Stomach smooth muscle (tissue), 2 donors: ENCODE results near the gene FAM149A.
A peak's percentile ranks its signal among the peaks of the same experiment; 100 is the strongest.

ENCODE experiments used
- H3K27ac ChIP-seq: one replicate; pipeline ENCODE4 v1.7.0; 2013; ENCODE audit warnings: mild to moderate bottlenecking, low read length, inconsistent platforms
- H3K27me3 ChIP-seq, 2 donors: one replicate each; pipeline ENCODE4 v1.7.0; 2013; ENCODE audit warnings: low read length in 2 of 2; ENCODE audit not compliant: insufficient read depth in 2 of 2, control insufficient read depth in 1 of 2
- H3K36me3 ChIP-seq, 2 donors: one replicate each; pipeline ENCODE4 v1.7.0; 2013; ENCODE audit warnings: low read length in 2 of 2; ENCODE audit not compliant: control insufficient read depth in 2 of 2, insufficient read depth in 2 of 2
- H3K4me1 ChIP-seq: one replicate; pipeline ENCODE4 v1.7.0; 2013; ENCODE audit warnings: low read length; ENCODE audit not compliant: control insufficient read depth, insufficient read depth
- H3K4me3 ChIP-seq, 2 donors: one replicate each; pipeline ENCODE4 v1.7.0; 2013; ENCODE audit warnings: low read length in 2 of 2
- H3K9ac ChIP-seq, 2 donors: one replicate each; pipeline ENCODE4 v1.7.0; 2013; ENCODE audit warnings: low read length in 2 of 2, mild to moderate bottlenecking in 1 of 2
- H3K9me3 ChIP-seq, 2 donors: one replicate each; pipeline ENCODE4 v1.7.0; 2013; ENCODE audit warnings: low read length in 2 of 2; ENCODE audit not compliant: control insufficient read depth in 2 of 2
- donor health status: healthy.
- donor health status: Pancreatic carcinoma.

Gene FAM149A

DNA sequence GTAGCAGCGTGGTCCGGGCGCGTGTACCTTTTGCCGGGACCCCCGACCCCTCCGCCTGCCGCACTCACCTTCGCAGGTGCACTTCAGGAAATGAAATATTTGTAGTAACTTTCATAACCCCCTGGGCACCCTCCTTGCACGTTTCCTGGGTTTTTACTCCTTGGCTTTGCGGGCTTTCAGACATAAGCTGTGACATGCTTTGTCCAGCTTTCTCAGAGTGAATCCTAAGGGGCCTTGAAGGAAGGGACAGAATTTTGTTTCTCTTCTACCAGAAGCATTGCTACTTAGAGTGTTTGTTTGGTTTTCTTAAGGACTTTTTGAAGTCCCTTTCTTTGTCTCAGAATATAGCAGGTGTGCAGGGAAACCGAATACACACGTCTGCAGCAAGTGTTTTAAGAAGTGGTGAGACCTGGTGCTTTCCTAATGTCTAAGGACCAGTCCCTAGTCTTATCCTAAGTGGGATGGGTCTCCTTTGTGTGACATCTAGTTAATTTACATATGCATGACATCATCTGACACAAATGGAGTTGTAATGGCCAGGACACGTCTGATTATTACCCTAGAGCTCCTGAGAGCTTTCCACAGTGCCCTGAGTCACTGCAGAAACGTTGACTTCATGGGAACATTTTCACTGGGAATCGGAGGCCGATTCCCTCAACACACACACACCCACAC lies 1.3 kb downstream of the FAM149A start:
- no peaks in the 10 kb centered on the region for H3K36me3 ChIP-seq
- H3K27ac ChIP-seq = peak overlapping the region; percentile 7
- H3K9me3 ChIP-seq = no peaks in the 10 kb centered on the region
- H3K9ac ChIP-seq = peak overlapping the region; percentile 30 to 72
- H3K4me1 ChIP-seq = peaks cover 4% of the 10 kb centered on the region
- peak overlapping the region; percentile 65 to 77 for H3K4me3 ChIP-seq
- no peaks in the 10 kb centered on the region for H3K27me3 ChIP-seq

DNA sequence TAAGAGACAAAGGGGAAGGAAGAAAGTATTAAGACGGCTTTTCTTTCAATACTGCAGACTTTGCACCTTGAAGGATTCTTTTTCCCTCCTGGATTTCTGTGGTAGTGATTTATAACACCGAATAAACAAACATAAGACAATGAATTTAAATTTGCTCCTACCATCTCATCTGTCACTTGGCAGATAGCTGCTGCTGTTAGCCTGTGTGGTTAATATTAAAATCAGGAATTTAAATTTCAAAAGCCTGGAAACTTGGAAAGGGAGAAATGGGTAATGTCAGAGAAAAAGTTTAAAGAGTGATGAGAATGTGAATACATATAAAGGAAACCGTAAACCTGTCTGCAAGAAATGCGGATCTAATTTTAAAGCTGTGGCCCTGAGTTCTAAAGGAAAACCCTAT lies 3.4 kb downstream of the FAM149A start:
- Histone ChIP-seq H3K27ac (no peak overlapping the region), H3K9ac (no peak overlapping the region), H3K27me3 (no peaks in the 10 kb centered on the region), H3K4me1 (peaks cover 4% of the 10 kb centered on the region), H3K4me3 (no peak overlapping the region), H3K36me3 (no peaks in the 10 kb centered on the region), H3K9me3 (no peaks in the 10 kb centered on the region)

DNA sequence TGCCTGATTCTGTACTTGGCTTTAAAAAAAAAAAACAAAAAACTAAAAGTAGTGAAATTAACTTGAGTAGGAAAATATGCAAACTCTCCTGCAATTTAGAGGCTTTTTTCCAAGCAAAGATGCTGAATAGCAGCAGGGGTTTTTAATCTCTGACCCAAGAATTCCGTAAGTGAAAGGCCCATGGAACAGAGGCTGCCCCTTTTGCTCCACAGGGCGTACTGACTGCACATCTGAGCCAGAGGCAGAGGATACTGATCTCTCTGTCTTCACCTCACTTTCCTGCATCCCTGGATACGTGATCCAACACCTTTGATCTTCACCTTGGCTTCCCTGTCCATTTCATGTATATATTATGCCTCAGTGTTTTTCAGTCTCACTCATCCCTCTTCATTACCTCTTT lies 3.9 kb downstream of the FAM149A start:
- Histone ChIP-seq H3K9me3 (no peaks in the 10 kb centered on the region), H3K9ac (no peak overlapping the region), H3K4me3 (no peak overlapping the region), H3K36me3 (no peaks in the 10 kb centered on the region), H3K27ac (no peak overlapping the region), H3K4me1 (peaks cover 4% of the 10 kb centered on the region), H3K27me3 (no peaks in the 10 kb centered on the region)

DNA sequence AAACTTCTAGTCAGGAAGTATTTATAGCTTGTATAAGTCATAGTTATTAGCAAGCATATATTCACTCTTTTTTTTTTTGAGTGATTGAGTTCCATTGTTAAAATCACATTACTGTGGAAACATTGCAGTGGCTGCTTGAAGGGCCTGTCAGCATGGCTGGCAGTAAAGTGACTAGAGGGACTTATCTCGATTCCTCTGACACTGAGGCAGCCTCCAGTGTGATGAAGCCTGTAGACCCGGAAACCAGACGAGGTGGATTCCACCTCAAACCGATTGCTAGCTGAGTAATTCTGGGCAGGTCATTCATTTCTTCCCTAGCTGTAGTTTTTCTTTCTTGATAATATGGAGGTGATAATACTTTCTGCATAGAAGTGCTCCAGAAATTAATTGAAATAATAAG lies 4.7 kb downstream of the FAM149A start:
- H3K27me3 ChIP-seq = no peaks in the 10 kb centered on the region
- H3K4me1 ChIP-seq = peaks cover 2% of the 10 kb centered on the region
- no peak overlapping the region for H3K4me3 ChIP-seq
- no peak overlapping the region for H3K9ac ChIP-seq
- H3K9me3 ChIP-seq = no peaks in the 10 kb centered on the region
- no peak overlapping the region for H3K27ac ChIP-seq
- H3K36me3 ChIP-seq = no peaks in the 10 kb centered on the region

DNA sequence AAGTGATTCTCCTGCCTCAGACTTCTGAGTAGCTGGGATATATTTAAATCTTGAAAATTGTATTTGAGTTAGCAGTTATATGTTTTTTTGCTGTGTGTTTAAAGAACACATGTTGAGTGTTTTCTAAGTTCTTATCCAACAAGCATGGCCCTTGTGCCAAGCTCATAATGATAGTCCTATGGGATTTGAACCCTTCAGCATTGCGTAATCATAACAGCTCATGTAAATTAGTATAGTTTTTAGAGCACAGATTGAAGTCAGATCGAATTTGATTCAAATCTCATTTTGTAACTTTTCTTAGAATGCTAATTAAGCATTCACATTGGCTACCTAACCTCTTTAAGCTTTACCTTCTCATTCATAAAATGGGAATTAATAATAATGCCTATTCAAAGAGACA lies 12.2 kb downstream of the FAM149A start:
- H3K4me1 ChIP-seq = peaks cover 4% of the 10 kb centered on the region
- no peak overlapping the region for H3K9ac ChIP-seq
- H3K36me3 ChIP-seq = no peaks in the 10 kb centered on the region
- H3K9me3 ChIP-seq = no peaks in the 10 kb centered on the region
- H3K4me3 ChIP-seq = no peak overlapping the region
- no peak overlapping the region for H3K27ac ChIP-seq
- H3K27me3 ChIP-seq = no peaks in the 10 kb centered on the region

DNA sequence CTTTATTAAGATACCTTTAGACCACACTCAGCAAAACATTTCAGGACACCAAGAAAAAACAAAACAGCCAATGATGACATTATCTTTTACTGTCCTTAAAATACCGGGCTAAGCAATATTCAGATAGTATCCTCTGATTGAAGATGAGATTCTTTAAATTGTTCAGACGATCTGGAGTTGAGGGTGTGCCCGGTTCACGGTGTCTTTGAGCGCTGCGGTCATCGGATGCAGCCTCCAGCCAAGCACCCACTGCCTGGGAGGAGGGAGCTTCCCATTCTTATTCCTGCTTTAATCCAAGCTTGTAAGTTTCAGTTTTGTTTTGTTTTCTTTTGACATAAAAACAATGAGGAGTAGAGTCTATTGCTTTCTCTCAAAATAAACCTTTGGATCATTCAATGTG lies 14.1 kb downstream of the FAM149A start:
- Histone ChIP-seq H3K9ac (no peak overlapping the region), H3K36me3 (no peaks in the 10 kb centered on the region), H3K4me3 (no peak overlapping the region), H3K9me3 (no peaks in the 10 kb centered on the region), H3K4me1 (peaks cover 4% of the 10 kb centered on the region), H3K27ac (no peak overlapping the region), H3K27me3 (no peaks in the 10 kb centered on the region)

DNA sequence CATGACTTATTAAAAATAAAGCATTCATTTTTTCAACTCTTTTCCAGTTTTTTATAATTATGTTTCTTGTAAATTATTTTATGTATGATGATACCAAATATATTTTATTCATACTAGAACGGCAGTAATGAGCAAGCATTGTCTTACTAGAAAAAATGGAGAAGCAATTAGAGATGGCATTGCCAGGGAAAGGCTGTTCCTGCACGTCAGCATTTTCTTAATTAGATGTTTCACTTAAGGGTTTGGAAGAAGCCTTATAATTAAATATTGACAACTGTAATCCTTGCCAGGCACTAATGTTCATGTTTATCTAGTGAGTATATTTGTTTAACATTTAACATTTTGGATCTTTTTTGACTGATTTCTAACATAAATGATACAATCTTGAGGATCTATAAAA lies 16.6 kb downstream of the FAM149A start:
- Histone ChIP-seq H3K4me3 (no peak overlapping the region), H3K9ac (no peak overlapping the region), H3K9me3 (no peaks in the 10 kb centered on the region)

DNA sequence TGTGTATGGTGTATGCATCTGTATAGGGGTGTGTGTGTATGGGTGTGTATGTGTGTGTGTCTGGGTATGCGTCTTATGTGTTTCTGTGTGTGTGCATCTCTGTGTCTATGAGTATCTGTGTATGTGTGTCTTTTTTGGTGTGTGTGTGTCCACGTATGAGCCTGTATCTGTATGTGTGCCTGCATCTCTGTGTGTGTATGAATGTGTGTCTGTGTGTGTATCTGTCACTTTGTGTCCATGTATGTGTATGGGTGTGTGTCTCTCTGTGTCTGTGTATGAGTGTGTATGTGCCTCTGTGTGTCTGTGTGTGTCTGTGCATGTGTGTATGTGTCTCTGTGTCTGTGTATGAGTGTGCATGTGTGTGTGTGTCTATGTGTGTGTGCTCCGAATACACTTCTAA lies 24.3 kb downstream of the FAM149A start:
- no peaks in the 10 kb centered on the region for H3K9me3 ChIP-seq
- H3K4me3 ChIP-seq = no peak overlapping the region
- H3K36me3 ChIP-seq = no peaks in the 10 kb centered on the region
- H3K27me3 ChIP-seq = no peaks in the 10 kb centered on the region
- no peak overlapping the region for H3K9ac ChIP-seq
- H3K27ac ChIP-seq = no peak overlapping the region
- H3K4me1 ChIP-seq = no peaks in the 10 kb centered on the region

More for the DNA sequence above, 16.6 kb downstream of the FAM149A start:
- H3K27ac ChIP-seq = no peak overlapping the region
- no peaks in the 10 kb centered on the region for H3K27me3 ChIP-seq
- peaks cover 4% of the 10 kb centered on the region for H3K4me1 ChIP-seq
- H3K36me3 ChIP-seq = no peaks in the 10 kb centered on the region

DNA sequence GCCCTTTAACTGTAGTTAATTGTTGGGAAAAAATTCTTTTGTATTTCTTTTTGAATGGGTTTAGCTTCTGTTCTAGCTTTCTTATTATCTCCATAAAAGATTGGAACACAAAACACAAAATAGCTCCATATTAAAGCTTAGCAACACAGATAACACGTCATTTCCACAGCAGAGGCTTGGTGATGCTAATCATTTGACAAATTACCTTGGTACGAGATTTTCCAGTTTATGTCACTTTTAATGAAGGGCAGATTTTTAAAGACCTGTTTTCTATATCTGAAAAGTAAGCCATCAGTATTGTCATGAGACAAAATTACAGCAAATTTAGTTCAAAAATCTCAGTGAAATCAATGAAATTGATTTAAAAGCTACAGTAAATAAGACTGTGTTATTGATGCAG lies 27.4 kb downstream of the FAM149A start:
- H3K9ac ChIP-seq = no peak overlapping the region
- H3K4me3 ChIP-seq = no peak overlapping the region
- no peaks in the 10 kb centered on the region for H3K27me3 ChIP-seq
- no peaks in the 10 kb centered on the region for H3K4me1 ChIP-seq
- H3K9me3 ChIP-seq = no peaks in the 10 kb centered on the region
- no peaks in the 10 kb centered on the region for H3K36me3 ChIP-seq
- H3K27ac ChIP-seq = no peak overlapping the region

DNA sequence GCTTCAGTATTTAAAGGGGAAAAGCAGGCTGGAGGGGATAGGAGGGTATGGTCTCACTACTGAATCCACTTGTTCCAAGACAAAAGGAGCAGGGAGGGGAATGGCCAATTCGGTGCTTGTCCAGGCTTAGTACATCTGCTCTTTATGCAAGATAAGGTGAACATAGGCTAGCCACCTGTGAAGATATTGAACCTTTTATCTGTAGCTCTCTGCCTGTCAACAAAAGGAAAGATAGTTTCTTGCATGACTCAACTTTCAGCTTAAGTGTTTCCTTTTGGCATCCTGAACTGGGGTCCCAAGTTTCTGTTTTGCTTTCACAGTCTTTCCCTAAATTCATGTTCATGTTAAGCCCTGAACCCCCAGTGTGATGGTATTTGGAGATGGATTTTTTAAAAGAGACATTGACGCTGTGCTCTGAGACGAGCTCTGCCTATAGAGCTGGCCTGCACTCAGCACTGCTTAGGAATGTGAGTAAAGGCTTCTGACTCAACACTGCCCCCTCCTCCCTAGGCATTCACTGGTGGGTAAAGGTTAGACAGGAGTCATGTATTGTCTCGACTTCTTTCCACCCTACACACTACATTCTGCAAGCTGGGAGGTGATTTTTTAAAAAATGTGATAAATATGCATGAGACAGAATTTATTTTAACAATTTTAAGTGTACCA lies 28.2 kb downstream of the FAM149A start:
- Histone ChIP-seq H3K9me3 (no peaks in the 10 kb centered on the region), H3K27ac (no peak overlapping the region), H3K9ac (no peak overlapping the region), H3K4me3 (no peak overlapping the region), H3K36me3 (no peaks in the 10 kb centered on the region), H3K4me1 (peaks cover 2% of the 10 kb centered on the region), H3K27me3 (no peaks in the 10 kb centered on the region)

DNA sequence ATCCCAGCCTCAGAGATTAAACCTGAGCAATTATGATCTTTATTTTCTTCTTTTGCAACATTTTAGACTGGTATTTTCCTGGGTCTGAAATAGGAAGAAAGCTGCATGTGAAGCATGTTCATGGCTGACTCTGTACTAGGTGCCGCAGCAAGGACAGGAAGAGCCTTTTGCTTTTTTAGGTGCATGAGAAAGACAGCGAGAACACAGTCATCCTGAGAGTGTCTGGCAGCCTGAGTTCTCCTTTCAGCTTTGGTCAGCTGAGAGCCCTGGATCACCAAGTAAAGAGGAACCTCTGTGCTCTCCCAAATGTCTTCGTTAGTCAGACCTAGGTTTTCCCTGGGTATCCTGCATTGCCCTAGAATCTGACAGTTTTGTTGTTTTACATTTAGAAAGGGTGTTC lies 29.8 kb downstream of the FAM149A start:
- Histone ChIP-seq H3K4me3 (no peak overlapping the region), H3K36me3 (no peaks in the 10 kb centered on the region), H3K4me1 (peaks cover 2% of the 10 kb centered on the region), H3K9me3 (no peaks in the 10 kb centered on the region), H3K9ac (no peak overlapping the region), H3K27me3 (no peaks in the 10 kb centered on the region), H3K27ac (no peak overlapping the region)
